PC-9 (cell line): Measurements from ENCODE around the gene CAMTA1.

Experiments used
- EZH2 ChIP-seq: fragments of 200-600 bp; sonication (generic); IDR thresholded peaks from 2 replicates; pipeline ENCODE4 v1.8.0; 2017; ENCODE audit warnings: antibody characterized with exemption, low read depth
- TF ChIP-seq, protein P1 (sequence below): fragments of 200-600 bp; sonication (generic); conservative IDR thresholded peaks from 2 replicates; pipeline ENCODE4 v1.6.1; 2017; ENCODE audit warnings: mixed run types, antibody characterized with exemption, mild to moderate bottlenecking, moderate library complexity

DNA sequence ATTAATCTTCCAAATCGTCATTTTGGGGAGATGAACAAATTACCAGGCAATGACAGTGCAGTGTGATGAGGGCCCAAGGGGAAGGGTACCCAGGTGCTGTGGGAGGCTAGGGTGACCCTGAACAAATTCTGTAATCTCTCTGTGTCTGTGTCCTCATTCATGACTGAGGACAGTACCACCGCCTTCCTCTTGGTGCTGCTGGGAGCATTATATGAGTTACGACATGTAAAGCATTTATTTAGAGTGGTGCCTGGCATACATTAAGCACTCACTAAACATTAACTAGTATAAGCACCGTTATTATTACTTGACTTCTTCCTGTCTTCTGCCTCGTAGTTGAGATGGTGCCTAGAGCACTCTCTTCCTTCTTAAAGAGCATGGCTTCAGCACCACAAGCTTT is 517.6 kb downstream of the CAMTA1 start:
- TF ChIP-seq, protein P1, sequence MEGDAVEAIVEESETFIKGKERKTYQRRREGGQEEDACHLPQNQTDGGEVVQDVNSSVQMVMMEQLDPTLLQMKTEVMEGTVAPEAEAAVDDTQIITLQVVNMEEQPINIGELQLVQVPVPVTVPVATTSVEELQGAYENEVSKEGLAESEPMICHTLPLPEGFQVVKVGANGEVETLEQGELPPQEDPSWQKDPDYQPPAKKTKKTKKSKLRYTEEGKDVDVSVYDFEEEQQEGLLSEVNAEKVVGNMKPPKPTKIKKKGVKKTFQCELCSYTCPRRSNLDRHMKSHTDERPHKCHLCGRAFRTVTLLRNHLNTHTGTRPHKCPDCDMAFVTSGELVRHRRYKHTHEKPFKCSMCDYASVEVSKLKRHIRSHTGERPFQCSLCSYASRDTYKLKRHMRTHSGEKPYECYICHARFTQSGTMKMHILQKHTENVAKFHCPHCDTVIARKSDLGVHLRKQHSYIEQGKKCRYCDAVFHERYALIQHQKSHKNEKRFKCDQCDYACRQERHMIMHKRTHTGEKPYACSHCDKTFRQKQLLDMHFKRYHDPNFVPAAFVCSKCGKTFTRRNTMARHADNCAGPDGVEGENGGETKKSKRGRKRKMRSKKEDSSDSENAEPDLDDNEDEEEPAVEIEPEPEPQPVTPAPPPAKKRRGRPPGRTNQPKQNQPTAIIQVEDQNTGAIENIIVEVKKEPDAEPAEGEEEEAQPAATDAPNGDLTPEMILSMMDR = no peak
- no peak for TF ChIP-seq EZH2
